Testis (tissue), 2 donors: ENCODE data around the gene PLXNA1.

Experiments used
- POLR2A ChIP-seq: fragments of 450-650 bp; IDR thresholded peaks from one replicate; pipeline ENCODE4 v1.6.1; 2017; ENCODE audit warnings: antibody characterized with exemption, mild to moderate bottlenecking, moderate library complexity
- TF ChIP-seq, protein P1 (sequence below), 3 experiments: fragments of 450-650 bp in 2 of 3; fragments of 200-600 bp in 1 of 3; sonication (generic) in 1 of 3; IDR thresholded peaks; one replicate each; pipeline ENCODE4 v1.5.1; 2016 to 2019; ENCODE audit warnings: antibody characterized with exemption in 3 of 3, mild to moderate bottlenecking in 2 of 3, moderate library complexity in 1 of 3

DNA sequence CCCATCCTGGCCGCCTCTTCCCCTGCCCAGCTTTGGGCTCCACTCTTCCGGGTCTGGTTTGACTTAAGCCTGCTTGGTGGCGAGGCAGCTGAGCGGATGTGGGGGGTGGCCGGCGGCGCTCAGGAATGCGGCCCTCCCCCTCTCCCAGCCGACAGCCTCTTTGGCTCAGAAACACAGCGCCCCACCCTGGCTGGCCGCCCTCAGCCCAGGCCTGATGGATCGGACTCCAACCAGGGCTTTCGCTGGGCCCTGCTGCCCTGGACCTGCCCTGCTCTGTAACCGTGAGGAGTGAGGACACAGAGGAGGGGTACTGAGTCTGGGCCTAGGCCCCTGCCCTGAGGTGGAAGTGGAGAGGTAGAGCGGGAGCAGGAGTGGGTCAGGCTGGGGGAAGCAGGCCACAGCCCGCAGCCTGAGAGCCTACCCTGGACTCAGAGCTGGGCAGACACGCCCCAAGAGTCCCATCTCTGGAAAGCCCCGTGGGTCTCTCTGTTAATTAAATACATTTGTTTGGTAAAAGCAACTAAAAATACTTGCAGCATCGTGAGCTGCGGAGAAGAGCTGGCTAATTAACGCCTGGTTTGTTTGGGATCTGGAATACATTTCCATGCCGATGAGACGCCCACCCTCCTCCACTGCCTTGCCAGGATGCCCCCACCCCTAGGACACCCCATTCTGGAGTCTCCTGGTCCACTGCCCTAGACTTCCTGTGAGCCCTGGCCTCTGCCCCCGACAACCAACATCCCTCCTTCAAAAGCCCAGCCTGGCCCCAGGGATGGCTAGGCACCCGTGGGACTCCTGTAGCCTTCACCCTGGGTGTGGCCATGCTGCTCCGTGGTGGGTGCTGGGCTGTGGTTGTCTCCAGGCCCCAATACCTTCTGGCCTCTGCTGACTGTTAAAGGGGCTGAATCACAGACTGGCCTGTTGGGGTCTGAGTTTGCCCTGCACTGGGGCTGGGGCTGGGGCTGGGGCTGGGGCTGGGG is 19.6 kb downstream of the PLXNA1 start:
- TF ChIP-seq, protein P1, sequence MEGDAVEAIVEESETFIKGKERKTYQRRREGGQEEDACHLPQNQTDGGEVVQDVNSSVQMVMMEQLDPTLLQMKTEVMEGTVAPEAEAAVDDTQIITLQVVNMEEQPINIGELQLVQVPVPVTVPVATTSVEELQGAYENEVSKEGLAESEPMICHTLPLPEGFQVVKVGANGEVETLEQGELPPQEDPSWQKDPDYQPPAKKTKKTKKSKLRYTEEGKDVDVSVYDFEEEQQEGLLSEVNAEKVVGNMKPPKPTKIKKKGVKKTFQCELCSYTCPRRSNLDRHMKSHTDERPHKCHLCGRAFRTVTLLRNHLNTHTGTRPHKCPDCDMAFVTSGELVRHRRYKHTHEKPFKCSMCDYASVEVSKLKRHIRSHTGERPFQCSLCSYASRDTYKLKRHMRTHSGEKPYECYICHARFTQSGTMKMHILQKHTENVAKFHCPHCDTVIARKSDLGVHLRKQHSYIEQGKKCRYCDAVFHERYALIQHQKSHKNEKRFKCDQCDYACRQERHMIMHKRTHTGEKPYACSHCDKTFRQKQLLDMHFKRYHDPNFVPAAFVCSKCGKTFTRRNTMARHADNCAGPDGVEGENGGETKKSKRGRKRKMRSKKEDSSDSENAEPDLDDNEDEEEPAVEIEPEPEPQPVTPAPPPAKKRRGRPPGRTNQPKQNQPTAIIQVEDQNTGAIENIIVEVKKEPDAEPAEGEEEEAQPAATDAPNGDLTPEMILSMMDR (IDR thresholded peaks at IDR 0.05): peak; percentile 0 to 43 (median 13)
- TF ChIP-seq POLR2A: no peak
